Keratinocyte (primary cell): ENCODE measurements around the gene RAB3D. TPM values are rescaled to one million over a fixed set of nuclear protein-coding genes. Genes with fewer than 3 reads are reported as not detected.

Source experiments
- DNase-seq: peaks from one replicate; pipeline ENCODE4 v3.0.0-alpha.2; 2011; ENCODE audit warnings: low read depth, missing footprints, low spot score
- FAIRE-seq: peaks from 2 replicates; lab custom pipeline; 2011; peaks lifted over from hg19 to GRCh38; lab: Jason Lieb, UNC
- H2AFZ ChIP-seq: 2 replicates; pipeline ENCODE4 v1.6.0; 2012; ENCODE audit warnings: low read length, control low read depth, inconsistent platforms; ENCODE audit not compliant: control insufficient read depth
- H3K27ac ChIP-seq: 2 replicates; pipeline ENCODE4 v1.5.1; 2011; ENCODE audit warnings: low read length; ENCODE audit not compliant: control insufficient read depth, insufficient read depth
- H3K27me3 ChIP-seq: 3 replicates; pipeline ENCODE4 v1.6.0; 2011; ENCODE audit warnings: low read length; ENCODE audit not compliant: control insufficient read depth, insufficient read depth; ENCODE audit errors: extremely low read depth
- H3K36me3 ChIP-seq, 2 experiments: 2 replicates in 1 of 2; 3 replicates in 1 of 2; pipeline ENCODE4 v1.5.1; 2011; ENCODE audit warnings: low read length in 2 of 2, mild to moderate bottlenecking in 1 of 2; ENCODE audit not compliant: control insufficient read depth in 2 of 2, insufficient read depth in 2 of 2; ENCODE audit errors: extremely low read depth in 1 of 2
- H3K4me1 ChIP-seq: 3 replicates; pipeline ENCODE4 v1.5.1; 2011; ENCODE audit warnings: low read length; ENCODE audit not compliant: control insufficient read depth, insufficient read depth; ENCODE audit errors: extremely low read depth
- H3K4me2 ChIP-seq: 3 replicates; pipeline ENCODE4 v1.6.0; 2011; ENCODE audit warnings: low read depth, low read length; ENCODE audit not compliant: control insufficient read depth, insufficient read depth; ENCODE audit errors: extremely low read depth
- H3K4me3 ChIP-seq, 3 experiments: fragments of 200-600 bp in 1 of 3; sonication (generic) in 1 of 3; 2 replicates in 2 of 3; 3 replicates in 1 of 3; pipeline ENCODE4 v1.5.1; 2011 to 2016; ENCODE audit warnings: low read length in 3 of 3, mild to moderate bottlenecking in 3 of 3, control low read depth in 2 of 3, inconsistent platforms in 1 of 3, low read depth in 1 of 3, mixed read lengths in 1 of 3, mixed run types in 1 of 3, moderate library complexity in 1 of 3; ENCODE audit not compliant: control insufficient read depth in 2 of 3, insufficient read depth in 2 of 3; ENCODE audit errors: extremely low read depth in 1 of 3
- H3K79me2 ChIP-seq: 2 replicates; pipeline ENCODE4 v1.6.0; 2012; ENCODE audit warnings: low read length; ENCODE audit not compliant: control insufficient read depth, insufficient read depth
- H3K9ac ChIP-seq: 3 replicates; pipeline ENCODE4 v1.6.0; 2011; ENCODE audit warnings: low read length; ENCODE audit not compliant: control insufficient read depth, insufficient read depth; ENCODE audit errors: extremely low read depth
- H3K9me1 ChIP-seq: 3 replicates; pipeline ENCODE4 v1.6.0; 2011; ENCODE audit warnings: low read length; ENCODE audit not compliant: control insufficient read depth, insufficient read depth; ENCODE audit errors: extremely low read depth
- H3K9me3 ChIP-seq: 2 replicates; pipeline ENCODE4 v1.5.1; 2012; ENCODE audit warnings: low read depth, low read length; ENCODE audit not compliant: control insufficient read depth
- H4K20me1 ChIP-seq: 3 replicates; pipeline ENCODE4 v1.6.0; 2011; ENCODE audit warnings: low read length; ENCODE audit not compliant: control insufficient read depth, insufficient read depth; ENCODE audit errors: extremely low read depth
- CTCF ChIP-seq, 3 experiments: IDR thresholded peaks in 1 of 3; conservative IDR thresholded peaks in 1 of 3; optimal IDR thresholded peaks in 1 of 3; 2 replicates in 2 of 3; 3 replicates in 1 of 3; pipeline versions ENCODE3 to v1.5.1; 2011; ENCODE audit warnings: low read length in 3 of 3, mild to moderate bottlenecking in 3 of 3, moderate library complexity in 2 of 3, control low read depth in 1 of 3, inconsistent platforms in 1 of 3; ENCODE audit not compliant: insufficient read depth in 2 of 3; ENCODE audit errors: extremely low read depth in 1 of 3
- EZH2 ChIP-seq: IDR thresholded peaks from one replicate; pipeline ENCODE4 v1.6.1; 2012; ENCODE audit warnings: inconsistent platforms, mild to moderate bottlenecking, low read length, moderate library complexity
- dilution Hi-C: fragments of 300-500 bp; cut with MboI; formaldehyde crosslinking; loops from one replicate; pipeline ENCODE4 v1.7.0; 2020; ENCODE audit warnings: low sequenced_read_pairs; ENCODE audit not compliant: extremely low pct_ligation_motif_present
- polyA plus RNA-seq, 5 experiments: library from polyadenylated mRNA; depleted of rRNA in 3 of 5; stranded (reverse) in 3 of 5; stranded (forward) in 1 of 5; unstranded in 1 of 5; fragments of >200 nt; gene quantifications; 1 replicate in 1 of 5; 2 replicates in 3 of 5; 3 replicates in 1 of 5; pipeline versions ENCODE4 v1.2.1 to v1.2.3, GENCODE V29; 2011 to 2012; ENCODE audit warnings: missing spikeins in 2 of 5, low read depth in 1 of 5, low replicate concordance in 1 of 5

Gene RAB3D
- polyA plus RNA-seq, 1 donor (not counting 4 experiments of a cell fraction or from before 2014, with no cell fraction given) = 63.1 TPM

- FAIRE-seq = no peak
- Histone ChIP-seq H3K79me2 (peaks cover 3% of the 10 kb centered on the region), H3K9me3 (no peaks in the 10 kb centered on the region), H3K27ac (no peak overlapping the region), H3K4me2 (no peak overlapping the region), H3K4me3 (no peak overlapping the region), H3K9ac (no peak overlapping the region), H3K36me3 (peaks cover 24 to 26% of the 10 kb centered on the region in 2 experiments), H4K20me1 (no peaks in the 10 kb centered on the region), H3K9me1 (peaks cover 3% of the 10 kb centered on the region), H3K4me1 (no peaks in the 10 kb centered on the region), H2AFZ (no peak overlapping the region), H3K27me3 (no peaks in the 10 kb centered on the region)
- TF ChIP-seq EZH2 = no peak
- TF ChIP-seq CTCF (optimal IDR thresholded peaks at IDR 0.05 in 1 of 3, IDR thresholded peaks at IDR 0.05 in 1 of 3, conservative IDR thresholded peaks at IDR 0.05 in 1 of 3; ENCODE audit: extremely low read depth in 1 of 3, insufficient read depth in 2 of 3, low read length in 3 of 3) = no peak
- DNase-seq = no peak
- dilution Hi-C loops = no loop called here
Measured at GRCh38 chr19:11332822-11333221, 6.6 kb downstream of the RAB3D start.

- Histone ChIP-seq H3K79me2 (no peaks in the 10 kb centered on the region), H3K4me2 (no peak overlapping the region), H3K9me3 (no peaks in the 10 kb centered on the region), H4K20me1 (no peaks in the 10 kb centered on the region), H3K27ac (no peak overlapping the region), H2AFZ (no peak overlapping the region), H3K9me1 (peaks cover 3% of the 10 kb centered on the region), H3K4me3 (no peak overlapping the region), H3K9ac (no peak overlapping the region), H3K27me3 (no peaks in the 10 kb centered on the region), H3K4me1 (no peaks in the 10 kb centered on the region), H3K36me3 (peaks cover 22 to 23% of the 10 kb centered on the region in 2 experiments)
- no peak for TF ChIP-seq EZH2
- no peak for TF ChIP-seq CTCF (optimal IDR thresholded peaks at IDR 0.05 in 1 of 3, IDR thresholded peaks at IDR 0.05 in 1 of 3, conservative IDR thresholded peaks at IDR 0.05 in 1 of 3; ENCODE audit: extremely low read depth in 1 of 3, insufficient read depth in 2 of 3, low read length in 3 of 3)
- dilution Hi-C loops = no loop called here
- no peak for DNase-seq
- FAIRE-seq = no peak
Measured at GRCh38 chr19:11331502-11331901, 8.0 kb downstream of the RAB3D start.
